NCI-H510A (cell line): Measurements from ENCODE around the gene POMT2.
A peak's percentile ranks its signal among the peaks of the same experiment; 100 is the strongest.
"Not testable (repeated sequence)": the region's sequence is repeated elsewhere in the genome, so short reads cannot be mapped to it uniquely, and the experiment has no call there.

Experiments used
- DNase-seq: peaks from one replicate; lab custom pipeline; 2025; lab: John Stamatoyannopoulos, UW

POMT2 gene

DNA sequence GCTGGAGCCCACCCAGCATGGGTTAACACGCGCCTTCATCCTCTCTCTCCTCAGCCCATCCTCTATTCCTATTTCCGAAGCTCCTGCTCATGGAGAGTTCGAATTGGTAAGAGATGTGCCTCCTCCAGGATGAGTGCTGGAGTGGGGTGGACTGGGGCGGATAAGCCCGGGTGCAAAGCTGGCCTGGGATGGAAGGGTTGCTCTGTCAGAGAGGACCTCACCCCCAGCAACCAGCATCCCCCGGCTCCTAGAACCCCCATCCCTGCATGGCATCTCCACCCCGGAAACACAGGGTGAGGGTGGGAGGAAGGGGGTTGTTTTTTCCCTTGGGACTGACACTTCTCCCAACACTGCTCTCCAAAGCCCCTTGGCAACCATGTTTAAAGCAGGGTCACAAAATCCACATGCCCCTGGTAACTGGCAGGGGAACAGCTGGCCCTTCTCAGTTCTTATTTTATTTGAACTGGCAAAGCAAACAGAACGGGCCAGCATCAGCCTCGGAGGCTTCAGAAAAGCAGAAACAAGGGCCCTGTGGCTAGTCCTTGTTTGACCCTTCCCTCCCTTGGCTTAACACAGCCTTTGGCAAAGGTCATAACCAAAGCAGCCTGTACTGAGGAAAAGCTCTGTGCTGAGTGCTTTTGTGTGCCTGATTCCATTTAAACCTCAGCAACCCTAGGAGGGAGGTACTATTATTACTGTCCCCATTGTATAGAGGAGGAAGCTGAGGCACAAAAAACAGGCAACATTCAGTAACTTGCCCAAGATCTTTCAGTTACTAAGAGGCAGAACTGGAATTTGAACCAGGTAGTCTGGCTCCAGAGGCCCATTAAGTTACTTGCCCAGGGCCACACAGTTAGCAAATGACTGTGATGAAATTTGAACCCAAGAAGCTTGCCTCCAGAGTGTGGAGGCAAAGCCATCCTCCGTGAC, 4.4 kb upstream of the POMT2 start:
- no peak for DNase-seq

GRCh38 chr14:77324289-77324688, 3.6 kb upstream of the POMT2 start:
- no peak for DNase-seq

DNA sequence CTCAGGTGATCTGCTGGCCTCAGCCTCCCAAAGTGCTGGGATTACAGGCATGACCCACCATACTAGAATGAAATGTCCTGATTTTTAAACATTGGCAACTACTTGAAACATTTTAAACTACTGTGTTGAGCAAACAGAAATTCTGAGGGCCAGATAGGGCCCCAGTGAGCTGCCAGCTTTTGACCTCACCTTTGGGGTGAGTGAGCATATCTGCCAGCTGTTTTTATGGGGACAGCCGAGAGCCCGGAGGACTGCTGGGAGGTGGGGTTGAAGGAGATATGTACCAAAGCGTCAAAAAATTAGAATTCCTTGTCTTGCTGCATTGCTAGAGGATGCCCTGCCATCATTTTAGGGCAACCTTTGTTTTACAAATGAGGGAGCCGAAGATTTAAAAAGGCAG, 2.9 kb upstream of the POMT2 start:
- no peak for DNase-seq

- DNase-seq, result no peak
Measured at GRCh38 chr14:77322951-77323350, 2.3 kb upstream of the POMT2 start.

GRCh38 chr14:77322250-77322902, 1.7 kb upstream of the POMT2 start:
- no peak for DNase-seq

DNA sequence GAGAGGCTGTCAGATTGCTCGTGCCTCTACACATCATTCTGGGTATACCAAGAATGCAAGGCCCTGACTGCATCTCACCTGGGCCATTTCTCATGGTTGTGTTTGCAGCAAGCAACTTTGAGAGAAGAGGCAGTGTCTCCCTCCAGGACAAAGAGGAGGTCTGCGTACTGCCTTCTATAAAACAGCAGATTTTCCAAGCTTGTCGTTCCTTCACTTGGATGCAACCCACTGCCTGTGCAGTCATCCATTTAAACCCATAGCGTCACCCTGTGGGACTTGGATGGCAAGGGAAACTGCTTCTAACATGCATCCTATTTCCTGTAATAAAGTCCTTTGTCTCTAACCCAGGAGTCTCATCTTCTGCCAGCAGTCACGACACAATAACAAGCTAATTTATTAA, 1.3 kb downstream of the POMT2 start:
- no peak for DNase-seq

DNA sequence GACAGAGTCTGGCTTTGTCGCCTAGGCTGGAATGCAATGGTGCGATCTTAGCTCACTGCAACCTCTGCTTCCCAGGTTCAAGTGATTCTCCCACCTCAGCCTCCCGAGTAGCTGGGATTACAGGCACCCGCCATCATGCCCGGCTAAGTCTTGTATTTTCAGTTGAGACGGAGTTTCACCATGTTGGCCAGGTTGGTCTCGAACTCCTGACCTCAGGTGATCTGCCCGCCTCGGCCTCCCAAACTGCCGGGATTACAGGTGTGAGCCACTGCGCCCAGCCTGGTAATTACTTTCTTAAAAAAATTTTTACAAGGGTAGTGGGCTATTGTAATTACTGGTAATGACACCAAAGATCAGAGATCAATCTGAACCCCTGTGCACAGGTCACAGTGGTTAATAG, 1.9 kb downstream of the POMT2 start:
- not testable (repeated sequence) for DNase-seq

DNA sequence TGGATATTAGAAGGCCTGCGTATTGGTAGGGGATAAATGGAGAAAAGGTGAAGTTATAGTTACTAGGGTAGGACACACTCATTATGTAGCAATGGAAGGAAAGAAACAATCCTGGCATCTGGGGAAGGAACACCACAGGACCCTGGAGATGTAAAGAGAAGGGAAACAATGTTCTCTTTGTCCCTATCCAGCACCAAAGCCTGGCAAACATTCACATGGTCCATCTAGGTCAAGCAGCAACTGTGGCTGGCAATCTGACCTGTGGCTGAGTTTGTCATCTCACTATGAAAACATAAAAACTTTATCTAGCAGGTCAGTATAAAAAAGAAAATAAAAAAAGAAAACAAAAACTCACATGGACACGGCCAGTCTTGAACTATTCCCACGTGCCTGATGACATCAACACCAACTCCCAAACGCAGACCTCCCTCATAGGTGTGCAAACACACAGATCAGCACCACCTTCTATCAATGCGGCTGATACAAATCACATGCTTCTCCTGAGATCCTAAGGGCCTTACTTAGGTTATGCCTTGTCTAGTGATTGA, 2.6 kb downstream of the POMT2 start:
- DNase-seq, result no peak

DNA sequence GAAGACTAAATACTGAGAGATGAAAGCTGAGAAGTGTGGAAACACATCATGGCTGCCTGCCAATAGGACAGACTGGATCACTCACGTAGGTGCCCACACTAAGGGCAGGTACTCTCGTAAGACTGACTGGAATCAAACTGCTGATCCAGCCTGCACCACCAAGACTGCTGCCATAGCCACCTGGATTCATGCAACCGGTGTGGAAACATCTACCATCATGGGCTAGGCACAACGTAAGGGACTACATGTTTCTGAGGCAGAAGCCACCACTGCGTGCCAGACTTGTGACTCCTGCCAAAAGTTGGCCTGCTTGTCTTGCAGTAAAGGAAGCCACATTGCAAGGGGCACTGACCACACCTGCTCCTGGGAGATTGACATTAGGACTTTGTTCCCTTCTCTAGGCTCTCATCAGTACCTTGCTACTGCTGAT, 3.8 kb downstream of the POMT2 start:
- DNase-seq, result peak; percentile 36

DNA sequence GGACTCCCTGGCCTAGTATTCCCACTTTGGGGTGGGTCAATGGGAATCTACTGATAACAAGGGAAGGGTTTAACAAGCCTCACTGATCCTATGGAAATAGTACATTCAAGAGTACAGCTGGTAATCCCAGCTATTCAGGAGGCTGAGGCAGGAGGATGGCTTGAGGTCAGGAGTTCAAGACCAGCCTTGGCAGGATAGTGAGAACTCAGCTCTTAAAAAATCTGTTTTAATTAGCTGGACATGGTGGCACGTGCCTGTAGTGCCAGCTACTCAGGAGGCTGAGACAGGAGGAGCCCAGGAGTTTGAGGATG, 4.5 kb downstream of the POMT2 start:
- no peak for DNase-seq

- no peak for DNase-seq
Measured at GRCh38 chr14:77314539-77315457, 5.9 kb downstream of the POMT2 start.

DNA sequence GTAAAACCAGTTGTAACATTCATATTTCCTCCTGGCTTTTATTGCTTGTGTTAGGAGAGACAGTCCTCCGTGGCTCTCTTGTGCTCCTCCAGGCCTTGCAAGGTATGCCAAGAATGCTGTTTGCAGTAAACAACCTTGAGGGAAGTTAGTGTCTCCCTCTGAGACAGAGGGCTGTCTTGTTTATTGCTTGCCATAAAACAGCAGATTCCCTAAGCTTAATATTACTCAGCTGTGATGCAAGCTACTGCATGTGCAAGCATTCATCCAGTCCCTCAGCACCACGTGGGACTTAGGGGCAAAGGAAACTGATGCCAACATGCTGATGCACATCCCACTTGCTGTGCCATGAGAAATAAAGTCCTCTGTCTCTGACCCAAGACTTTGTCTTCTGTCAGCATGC, 6.6 kb downstream of the POMT2 start:
- DNase-seq, result no peak

- no peak for DNase-seq
Measured at GRCh38 chr14:77313371-77313770, 7.3 kb downstream of the POMT2 start.

DNA sequence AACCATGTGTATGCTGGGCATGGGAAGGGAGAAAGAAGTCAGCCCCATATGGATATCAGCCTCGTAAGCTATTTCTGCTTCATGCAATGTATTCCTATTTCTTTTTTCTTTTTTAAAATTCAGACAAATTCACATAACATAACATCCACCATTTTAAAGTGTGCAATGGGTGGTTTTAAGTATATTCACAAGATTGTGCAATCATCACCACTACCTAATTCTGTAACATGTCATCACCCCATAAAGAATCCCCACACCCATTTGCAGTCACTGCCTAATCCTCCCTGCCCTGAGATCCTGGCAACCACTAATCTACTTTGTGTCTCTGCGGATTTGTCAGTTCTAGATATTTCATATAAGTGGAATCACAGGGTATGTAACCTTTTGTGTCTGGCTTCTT, 9.5 kb downstream of the POMT2 start:
- no peak for DNase-seq

DNA sequence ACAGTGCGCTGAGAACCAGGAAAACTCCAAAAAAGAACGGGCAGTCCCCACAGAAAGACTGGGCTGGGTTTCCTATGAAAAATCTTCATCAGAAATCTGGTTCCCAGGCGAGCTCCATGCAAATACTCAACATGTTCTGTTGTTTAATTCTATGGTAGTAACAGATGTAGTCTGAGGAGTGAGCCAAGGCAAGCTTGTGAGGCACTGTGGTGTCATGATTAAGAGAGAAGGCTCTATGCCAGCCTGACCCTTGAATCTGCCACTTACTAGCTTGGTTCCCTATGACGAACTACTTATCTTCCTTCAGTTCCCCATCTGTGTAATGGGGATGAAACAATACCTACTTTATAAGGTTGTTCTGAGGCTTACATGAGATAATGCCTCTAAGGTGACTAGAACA, 10.7 kb downstream of the POMT2 start:
- no peak for DNase-seq

DNA sequence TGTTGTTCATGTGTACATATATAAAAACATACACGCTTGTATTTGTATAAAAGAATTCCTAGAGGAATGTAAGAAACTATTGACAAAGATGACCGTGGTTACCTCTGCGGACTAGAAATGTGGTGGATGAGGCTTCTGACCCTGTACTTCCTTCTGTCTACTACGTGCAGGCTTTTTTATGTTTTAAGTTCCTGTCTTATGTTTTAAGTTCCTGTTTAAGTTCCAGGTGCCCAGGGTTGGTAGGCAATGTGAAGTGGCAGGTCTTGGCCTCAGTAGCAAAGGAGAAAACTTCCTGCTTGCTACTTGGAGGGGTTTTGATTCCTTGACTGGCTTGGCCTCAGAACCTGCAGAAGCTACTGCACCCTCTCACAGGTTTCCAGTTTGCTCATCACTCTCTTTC, 11.6 kb downstream of the POMT2 start:
- DNase-seq, result no peak

DNA sequence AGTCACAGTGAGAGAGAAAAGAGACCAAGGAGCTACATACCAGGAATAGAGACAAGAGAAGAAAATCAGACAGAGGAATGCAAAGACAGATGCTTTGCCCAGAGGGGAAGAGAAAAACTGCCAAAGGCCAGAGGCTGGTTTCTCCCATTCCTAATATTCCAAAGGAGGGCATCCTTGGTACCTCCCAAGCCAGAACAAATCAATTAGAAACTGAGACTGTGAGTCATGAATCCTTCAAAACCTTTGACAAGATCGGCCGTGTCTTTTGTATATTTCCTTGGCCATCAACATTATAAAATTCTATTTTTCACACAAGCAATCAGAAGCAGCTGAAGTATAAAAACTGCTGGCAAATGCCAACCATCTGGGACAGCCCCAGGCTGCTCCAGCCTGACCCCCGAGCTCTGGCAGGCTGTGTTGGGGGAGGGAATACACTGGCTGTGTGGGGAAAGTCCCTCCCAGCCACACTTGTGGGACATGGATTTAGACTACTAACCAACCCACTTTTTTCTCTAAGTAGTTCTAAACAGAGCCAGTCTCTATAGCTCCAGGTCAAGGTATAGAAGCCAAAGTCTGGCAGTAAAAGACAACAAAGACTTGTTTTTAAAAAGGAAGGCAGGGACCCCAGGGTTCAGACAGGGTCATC, 13.7 kb downstream of the POMT2 start:
- no peak for DNase-seq

- no peak for DNase-seq
Measured at GRCh38 chr14:77306416-77306815, 14.3 kb downstream of the POMT2 start.

DNA sequence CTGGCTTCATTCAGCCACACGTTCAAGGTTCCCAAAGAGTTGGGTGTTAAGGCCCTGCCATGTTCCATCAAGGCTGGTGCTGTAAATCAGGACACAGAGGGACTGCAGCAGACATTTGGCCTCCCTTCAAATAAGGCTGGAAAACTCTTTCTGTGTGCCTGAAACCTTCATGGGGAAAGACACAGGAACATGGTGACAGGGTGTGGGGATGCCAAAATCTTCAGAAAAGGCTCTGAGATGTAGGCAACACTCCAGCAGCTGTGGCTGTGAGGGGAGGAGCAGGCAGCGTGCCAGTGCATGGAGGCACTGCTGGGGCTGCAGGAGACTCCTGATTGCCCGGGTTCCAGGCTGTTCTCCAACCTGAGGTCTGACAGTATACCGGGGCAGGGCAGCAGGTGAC, 15.0 kb downstream of the POMT2 start:
- no peak for DNase-seq

- DNase-seq, result peak; percentile 19
Measured at GRCh38 chr14:77303417-77304156, 17.1 kb downstream of the POMT2 start.

GRCh38 chr14:77302926-77303325, 17.8 kb downstream of the POMT2 start:
- peak; percentile 48 for DNase-seq
